Effector CD4-positive, alpha-beta T cell (primary cell): ENCODE measurements around the gene LAGE3.

Source experiments
- DNase-seq: peaks from one replicate; pipeline ENCODE4 v3.0.0-alpha.2; 2020
- total RNA-seq: gene quantifications from one replicate; lab custom pipeline; 2026; lab: John Stamatoyannopoulos, UW

Gene LAGE3
- total RNA-seq, result 7.9 reads per million, percentile 27 among the genes with 10 or more reads in this experiment

- peak; percentile 88 for DNase-seq
Measured at GRCh38 chrX:154478728-154479622, at the start of gene LAGE3. Gene LAGE3 (minus strand): TSS chrX:154479281. CDS start chrX:154478915, 366 bp downstream.

GRCh38 chrX:154526901-154527675, 48.0 kb upstream of the LAGE3 start:
- peak; percentile 33 for DNase-seq

GRCh38 chrX:154525606-154526490, 46.8 kb upstream of the LAGE3 start:
- DNase-seq, result no peak

GRCh38 chrX:154519389-154519788, 40.3 kb upstream of the LAGE3 start:
- DNase-seq, result no peak

- no peak for DNase-seq
Measured at GRCh38 chrX:154517101-154517781, 38.2 kb upstream of the LAGE3 start.

- DNase-seq, result no peak
Measured at GRCh38 chrX:154516656-154517100, 37.6 kb upstream of the LAGE3 start.

GRCh38 chrX:154515966-154516655, 37.0 kb upstream of the LAGE3 start, which contains the start of gene FAM3A:
Gene FAM3A (minus strand): TSS chrX:154516232. CDS start chrX:154515772, 460 bp downstream.
- DNase-seq, result peak; percentile 88

- DNase-seq, result no peak
Measured at GRCh38 chrX:154515090-154515965, 36.2 kb upstream of the LAGE3 start.

- no peak for DNase-seq
Measured at GRCh38 chrX:154513716-154514115, 34.6 kb upstream of the LAGE3 start.

GRCh38 chrX:154512879-154513553, 33.9 kb upstream of the LAGE3 start:
- DNase-seq, result no peak

GRCh38 chrX:154511761-154512160, 32.7 kb upstream of the LAGE3 start:
- no peak for DNase-seq

GRCh38 chrX:154509455-154509854, 30.4 kb upstream of the LAGE3 start:
- DNase-seq, result no peak

GRCh38 chrX:154508384-154508745, 29.3 kb upstream of the LAGE3 start:
- no peak for DNase-seq

GRCh38 chrX:154507673-154508383, 28.7 kb upstream of the LAGE3 start:
- DNase-seq, result no peak

- no peak for DNase-seq
Measured at GRCh38 chrX:154506483-154507332, 27.6 kb upstream of the LAGE3 start.

GRCh38 chrX:154505734-154506133, 26.7 kb upstream of the LAGE3 start:
- DNase-seq, result no peak

- no peak for DNase-seq
Measured at GRCh38 chrX:154502989-154503388, 23.9 kb upstream of the LAGE3 start.

- no peak for DNase-seq
Measured at GRCh38 chrX:154502098-154502497, 23.0 kb upstream of the LAGE3 start.
